ENCODE results near the gene SMIM22. TPM values are rescaled to one million over a fixed set of nuclear protein-coding genes. Genes with fewer than 3 reads are reported as not detected.
A peak's percentile ranks its signal among the peaks of the same experiment; 100 is the strongest.

SMIM22 gene
- total RNA-seq, 1 donor from 2014 or later, result not detected

GRCh38 chr16:4811773-4812172 is 16.6 kb downstream of the SMIM22 start:
- Mint-ChIP-seq H3K4me1 (ENCODE audit: unreplicated experiment) (peaks cover 3% of the 10 kb centered on the region), H3K36me3 (ENCODE audit: low read depth, unreplicated experiment) (peaks cover 34% of the 10 kb centered on the region), H3K27ac (ENCODE audit: unreplicated experiment) (no peak overlapping the region), H3K9me3 (ENCODE audit: unreplicated experiment) (no peaks in the 10 kb centered on the region), H3K27me3 (ENCODE audit: unreplicated experiment) (no peaks in the 10 kb centered on the region), H3K4me3 (ENCODE audit: unreplicated experiment) (no peak overlapping the region)
- TF ChIP-seq, protein P1, sequence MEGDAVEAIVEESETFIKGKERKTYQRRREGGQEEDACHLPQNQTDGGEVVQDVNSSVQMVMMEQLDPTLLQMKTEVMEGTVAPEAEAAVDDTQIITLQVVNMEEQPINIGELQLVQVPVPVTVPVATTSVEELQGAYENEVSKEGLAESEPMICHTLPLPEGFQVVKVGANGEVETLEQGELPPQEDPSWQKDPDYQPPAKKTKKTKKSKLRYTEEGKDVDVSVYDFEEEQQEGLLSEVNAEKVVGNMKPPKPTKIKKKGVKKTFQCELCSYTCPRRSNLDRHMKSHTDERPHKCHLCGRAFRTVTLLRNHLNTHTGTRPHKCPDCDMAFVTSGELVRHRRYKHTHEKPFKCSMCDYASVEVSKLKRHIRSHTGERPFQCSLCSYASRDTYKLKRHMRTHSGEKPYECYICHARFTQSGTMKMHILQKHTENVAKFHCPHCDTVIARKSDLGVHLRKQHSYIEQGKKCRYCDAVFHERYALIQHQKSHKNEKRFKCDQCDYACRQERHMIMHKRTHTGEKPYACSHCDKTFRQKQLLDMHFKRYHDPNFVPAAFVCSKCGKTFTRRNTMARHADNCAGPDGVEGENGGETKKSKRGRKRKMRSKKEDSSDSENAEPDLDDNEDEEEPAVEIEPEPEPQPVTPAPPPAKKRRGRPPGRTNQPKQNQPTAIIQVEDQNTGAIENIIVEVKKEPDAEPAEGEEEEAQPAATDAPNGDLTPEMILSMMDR (IDR thresholded peaks at IDR 0.05; ENCODE audit: unreplicated experiment), result no peak
- DNase-seq (ENCODE audit: low spot score), result no peak

- no peak for DNase-seq (ENCODE audit: low spot score)
- Mint-ChIP-seq H3K9me3 (ENCODE audit: unreplicated experiment) (no peaks in the 10 kb centered on the region), H3K4me3 (ENCODE audit: unreplicated experiment) (peak overlapping the region; percentile 69), H3K36me3 (ENCODE audit: low read depth, unreplicated experiment) (peaks cover 32% of the 10 kb centered on the region), H3K4me1 (ENCODE audit: unreplicated experiment) (peaks cover 3% of the 10 kb centered on the region), H3K27ac (ENCODE audit: unreplicated experiment) (no peak overlapping the region), H3K27me3 (ENCODE audit: unreplicated experiment) (no peaks in the 10 kb centered on the region)
- TF ChIP-seq, protein P1 (IDR thresholded peaks at IDR 0.05; ENCODE audit: unreplicated experiment), result no peak
Observed at GRCh38 chr16:4813251-4814003, 18.3 kb downstream of the SMIM22 start.

GRCh38 chr16:4814046-4814445 is 18.9 kb downstream of the SMIM22 start:
- H3K36me3 Mint-ChIP-seq (ENCODE audit: low read depth, unreplicated experiment), result peaks cover 37% of the 10 kb centered on the region
- peaks cover 3% of the 10 kb centered on the region for H3K4me1 Mint-ChIP-seq (ENCODE audit: unreplicated experiment)
- no peak for DNase-seq (ENCODE audit: low spot score)
- no peak overlapping the region for H3K27ac Mint-ChIP-seq (ENCODE audit: unreplicated experiment)
- TF ChIP-seq, protein P1 (IDR thresholded peaks at IDR 0.05; ENCODE audit: unreplicated experiment), result no peak
- no peaks in the 10 kb centered on the region for H3K9me3 Mint-ChIP-seq (ENCODE audit: unreplicated experiment)
- no peak overlapping the region for H3K4me3 Mint-ChIP-seq (ENCODE audit: unreplicated experiment)
- H3K27me3 Mint-ChIP-seq (ENCODE audit: unreplicated experiment), result peaks cover 3% of the 10 kb centered on the region

DNA sequence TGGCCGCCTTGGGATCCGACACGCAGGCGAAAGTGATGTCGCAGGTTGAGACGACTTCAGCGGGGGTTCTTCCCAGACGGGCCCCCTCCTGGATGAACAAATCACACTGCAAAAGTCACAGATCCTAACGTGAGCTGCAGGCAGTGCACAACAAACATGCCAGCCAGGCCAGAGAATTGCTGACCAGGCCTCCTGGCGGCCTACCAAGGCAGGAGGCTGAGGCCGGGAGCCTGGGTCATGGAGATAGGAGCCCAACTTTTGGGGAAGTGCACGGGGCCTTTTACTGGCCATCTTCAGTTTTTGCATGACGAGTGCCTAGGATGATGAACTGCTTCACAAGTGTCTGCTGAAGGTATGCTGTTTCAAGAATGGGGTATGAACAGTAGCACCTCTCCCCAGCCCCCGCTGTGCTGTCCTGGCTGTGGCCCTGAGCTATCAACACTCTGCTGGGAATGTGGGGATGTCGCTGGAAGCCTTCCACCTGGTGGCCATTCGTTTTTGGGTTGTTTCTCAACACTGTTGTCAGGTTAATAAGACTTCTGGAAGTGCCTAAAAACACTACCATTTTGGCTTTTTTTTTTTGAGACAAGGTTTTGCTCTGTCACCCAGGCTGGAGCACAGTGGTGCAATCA is 19.5 kb downstream of the SMIM22 start:
- H3K9me3 Mint-ChIP-seq (ENCODE audit: unreplicated experiment), result no peaks in the 10 kb centered on the region
- no peak overlapping the region for H3K4me3 Mint-ChIP-seq (ENCODE audit: unreplicated experiment)
- TF ChIP-seq, protein P1 (IDR thresholded peaks at IDR 0.05; ENCODE audit: unreplicated experiment), result no peak
- H3K27ac Mint-ChIP-seq (ENCODE audit: unreplicated experiment), result no peak overlapping the region
- H3K36me3 Mint-ChIP-seq (ENCODE audit: low read depth, unreplicated experiment), result peaks cover 37% of the 10 kb centered on the region
- peaks cover 3% of the 10 kb centered on the region for H3K4me1 Mint-ChIP-seq (ENCODE audit: unreplicated experiment)
- H3K27me3 Mint-ChIP-seq (ENCODE audit: unreplicated experiment), result peaks cover 3% of the 10 kb centered on the region
- DNase-seq (ENCODE audit: low spot score), result no peak

DNA sequence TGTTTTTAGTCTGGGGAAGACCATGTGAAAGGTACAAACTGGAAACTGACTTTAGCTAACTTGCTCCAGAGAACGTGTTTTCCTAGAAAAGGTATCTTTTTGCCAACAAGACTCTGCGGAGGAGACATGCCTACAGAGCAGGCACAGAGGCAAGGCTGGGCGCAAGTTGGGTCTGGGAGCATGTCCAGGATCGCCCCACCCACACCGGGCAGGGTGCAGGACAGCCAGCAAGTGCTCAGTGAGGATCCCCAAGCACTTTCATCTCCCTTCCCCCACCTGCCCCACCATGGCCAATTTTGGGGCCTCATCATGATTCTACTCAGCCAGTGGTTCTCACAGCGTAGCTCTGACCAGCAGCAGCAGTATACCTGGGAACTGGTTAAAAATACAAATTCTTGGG is 25.5 kb downstream of the SMIM22 start:
- Mint-ChIP-seq H3K27ac (ENCODE audit: unreplicated experiment) (no peak overlapping the region), H3K4me3 (ENCODE audit: unreplicated experiment) (no peak overlapping the region), H3K27me3 (ENCODE audit: unreplicated experiment) (peaks cover 3% of the 10 kb centered on the region), H3K9me3 (ENCODE audit: unreplicated experiment) (no peaks in the 10 kb centered on the region), H3K36me3 (ENCODE audit: low read depth, unreplicated experiment) (peaks cover 45% of the 10 kb centered on the region), H3K4me1 (ENCODE audit: unreplicated experiment) (no peaks in the 10 kb centered on the region)
- TF ChIP-seq, protein P1 (IDR thresholded peaks at IDR 0.05; ENCODE audit: unreplicated experiment), result no peak
- no peak for DNase-seq (ENCODE audit: low spot score)

Data from endothelial cell (in vitro differentiated cells).